Uterus (tissue), 4 donors: Measurements from ENCODE around the gene TXK. TPM values are rescaled to one million over a fixed set of nuclear protein-coding genes. Genes with fewer than 3 reads are reported as not detected.
"Not testable (repeated sequence)": the region's sequence is repeated elsewhere in the genome, so short reads cannot be mapped to it uniquely, and the experiment has no call there.

Experiments
- DNase-seq, 2 donors: peaks; one replicate each; pipeline ENCODE4 v3.0.0-alpha.2; 2019 to 2020
- H3K27ac ChIP-seq, 2 donors: fragments of 200-600 bp; sonication (generic); 1 replicate in 1 of 2; 2 replicates in 1 of 2; pipeline ENCODE4 v1.5.1; 2016 to 2018
- H3K27me3 ChIP-seq, 2 donors: fragments of 200-600 bp; sonication (generic); one replicate each; pipeline ENCODE4 v1.5.1; 2018 to 2019; ENCODE audit warnings: control low read depth in 1 of 2
- H3K36me3 ChIP-seq, 2 donors: fragments of 200-600 bp; sonication (generic); one replicate each; pipeline ENCODE4 v1.5.1; 2019; ENCODE audit warnings: control low read depth in 1 of 2
- H3K4me1 ChIP-seq, 2 donors: fragments of 200-600 bp; sonication (generic); one replicate each; pipeline ENCODE4 v1.5.1; 2018 to 2019; ENCODE audit warnings: control low read depth in 1 of 2
- H3K4me3 ChIP-seq, 2 donors: fragments of 200-600 bp; sonication (generic); 1 replicate in 1 of 2; 2 replicates in 1 of 2; pipeline ENCODE4 v1.5.1; 2018 to 2019; ENCODE audit warnings: mild to moderate bottlenecking in 1 of 2
- H3K9me3 ChIP-seq, 2 donors: fragments of 200-600 bp; sonication (generic); one replicate each; pipeline ENCODE4 v1.5.1; 2019; ENCODE audit warnings: control low read depth in 1 of 2
- CTCF ChIP-seq, 4 experiments: fragments of 200-600 bp in 2 of 4; fragments of 450-650 bp in 2 of 4; sonication (generic) in 2 of 4; IDR thresholded peaks; one replicate each; pipeline ENCODE4 v1.5.1; 2016 to 2019; ENCODE audit warnings: antibody characterized with exemption in 4 of 4, mild to moderate bottlenecking in 2 of 4, moderate library complexity in 1 of 4
- POLR2A ChIP-seq, 2 donors: fragments of 450-650 bp; IDR thresholded peaks; one replicate each; pipeline ENCODE4 v1.6.1; 2016; ENCODE audit warnings: antibody characterized with exemption in 2 of 2, mild to moderate bottlenecking in 1 of 2, moderate library complexity in 1 of 2
- intact Hi-C: fragments of 100-400 bp; cut with DNase I; formaldehyde crosslinking; loops from one replicate; pipeline ENCODE4 v1.15.1; 2023; ENCODE audit warnings: low total_unique reads
- total RNA-seq, 4 donors: library from RNA; depleted of rRNA in 3 of 4; stranded (reverse); fragments of >200 nt in 3 of 4; gene quantifications; one replicate each; pipeline versions ENCODE4 v1.1.0 to v1.2.4, GENCODE V29; 2014 to 2023
- donor health status: DM: yes; HTN: yes; CAD: no.

Gene TXK
- total RNA-seq, 4 donors from 2014 or later = 1.3 to 6.4 (median 3.1) TPM; not detected in 1

GRCh38 chr4:48173056-48173991 is 39.3 kb upstream of the TXK start:
- intact Hi-C loops = no loop called here
- H3K27ac ChIP-seq = peak overlapping the region in 1 of 2 donors; percentile 8
- no peaks in the 10 kb centered on the region for H3K4me1 ChIP-seq
- DNase-seq = peak in 1 of 2 donors; percentile 16
- H3K4me3 ChIP-seq = no peak overlapping the region
- no peaks in the 10 kb centered on the region for H3K36me3 ChIP-seq
- no peaks in the 10 kb centered on the region for H3K27me3 ChIP-seq
- TF ChIP-seq POLR2A (IDR thresholded peaks at IDR 0.05) = no peak
- no peak for TF ChIP-seq CTCF (IDR thresholded peaks at IDR 0.05)
- no peaks in the 10 kb centered on the region for H3K9me3 ChIP-seq

DNA sequence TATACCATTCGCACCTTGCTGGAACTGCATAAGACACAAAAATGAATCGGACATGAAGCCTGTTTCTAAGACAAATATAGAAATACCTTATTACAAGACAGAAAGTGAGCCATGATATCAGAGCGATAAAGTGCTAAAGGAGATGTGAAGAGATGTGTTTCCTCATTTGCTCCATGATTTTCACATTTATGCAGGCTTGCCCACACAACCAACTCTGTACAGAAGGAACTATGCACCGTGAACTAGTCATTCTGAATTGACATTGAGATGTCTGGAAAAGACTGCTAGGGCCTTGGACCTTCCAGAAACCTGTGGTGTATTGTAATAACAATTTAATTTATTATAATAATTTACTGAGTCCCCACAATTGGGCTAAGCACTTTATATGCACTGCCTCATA is 38.6 kb upstream of the TXK start:
- no peaks in the 10 kb centered on the region for H3K9me3 ChIP-seq
- intact Hi-C loops = no loop called here
- H3K4me1 ChIP-seq = no peaks in the 10 kb centered on the region
- no peak for TF ChIP-seq POLR2A (IDR thresholded peaks at IDR 0.05)
- TF ChIP-seq CTCF (IDR thresholded peaks at IDR 0.05) = no peak
- H3K36me3 ChIP-seq = no peaks in the 10 kb centered on the region
- no peak overlapping the region for H3K4me3 ChIP-seq
- no peak overlapping the region for H3K27ac ChIP-seq
- no peak for DNase-seq
- no peaks in the 10 kb centered on the region for H3K27me3 ChIP-seq

GRCh38 chr4:48169636-48170035 is 35.6 kb upstream of the TXK start:
- H3K36me3 ChIP-seq = no peaks in the 10 kb centered on the region
- H3K4me3 ChIP-seq = no peak overlapping the region
- no peaks in the 10 kb centered on the region for H3K4me1 ChIP-seq
- TF ChIP-seq CTCF (IDR thresholded peaks at IDR 0.05) (no peak), POLR2A (IDR thresholded peaks at IDR 0.05) (no peak)
- H3K27ac ChIP-seq = no peak overlapping the region
- no peaks in the 10 kb centered on the region for H3K9me3 ChIP-seq
- no peak for DNase-seq
- H3K27me3 ChIP-seq = no peaks in the 10 kb centered on the region
- intact Hi-C loops = no loop called here

DNA sequence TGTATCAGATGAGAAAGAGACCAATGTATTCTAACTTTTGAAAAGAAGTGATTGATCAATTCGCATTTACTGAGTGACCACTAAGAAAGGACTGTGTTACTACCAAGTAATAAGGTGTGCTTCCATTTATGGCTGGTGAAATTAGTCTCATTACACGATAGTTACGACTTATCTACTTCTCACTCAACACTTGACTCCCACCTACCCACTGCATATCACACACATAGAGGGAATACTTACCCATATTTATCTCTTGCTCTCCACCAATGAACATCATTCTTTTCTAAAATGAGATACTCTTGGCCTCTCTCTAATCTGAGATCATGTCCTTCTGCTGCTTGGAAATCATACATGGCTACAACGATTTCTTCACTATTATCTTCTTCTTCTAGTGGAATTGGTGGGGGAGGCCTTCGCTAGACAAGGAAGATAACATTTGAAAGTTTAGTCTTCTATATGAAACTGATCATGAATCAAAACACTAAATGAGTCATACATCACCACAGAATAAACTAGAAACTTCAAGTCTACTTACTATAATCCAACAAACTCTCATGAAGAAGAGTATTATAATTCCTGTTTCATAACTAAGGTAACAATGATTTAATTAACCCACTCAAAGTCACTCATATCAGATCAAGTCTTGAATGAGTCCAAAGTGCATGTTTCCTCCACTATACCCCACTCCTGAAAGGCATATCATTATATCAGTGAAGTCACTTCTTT is 33.7 kb upstream of the TXK start:
- DNase-seq = no peak
- TF ChIP-seq CTCF (IDR thresholded peaks at IDR 0.05) (no peak), POLR2A (IDR thresholded peaks at IDR 0.05) (no peak)
- H3K9me3 ChIP-seq = no peaks in the 10 kb centered on the region
- H3K27me3 ChIP-seq = no peaks in the 10 kb centered on the region
- H3K27ac ChIP-seq = no peak overlapping the region
- no peaks in the 10 kb centered on the region for H3K36me3 ChIP-seq
- intact Hi-C loops = no loop called here
- no peaks in the 10 kb centered on the region for H3K4me1 ChIP-seq
- no peak overlapping the region for H3K4me3 ChIP-seq

- H3K27me3 ChIP-seq, H3K4me3 ChIP-seq, H3K36me3 ChIP-seq, intact Hi-C loops, H3K27ac ChIP-seq, H3K4me1 ChIP-seq, H3K9me3 ChIP-seq, DNase-seq: not testable (repeated sequence)
Observed at GRCh38 chr4:48164561-48164960, 30.5 kb upstream of the TXK start.
